Measurements from ENCODE around the gene HEPHL1.

GRCh38 chr11:94144664-94145063, 123.5 kb downstream of the HEPHL1 start:
- TF ChIP-seq CTCF (IDR thresholded peaks at IDR 0.05; ENCODE audit: low read depth, low read length) (no peak), EZH2phosphoT487 (IDR thresholded peaks at IDR 0.05; ENCODE audit: low read depth) (no peak)
